WTC11 (cell line): ENCODE measurements around the gene GJD3.

Experiments
- ATF2 ChIP-seq: sonication (generic); formaldehyde crosslinking; IDR thresholded peaks from 2 replicates; pipeline ENCODE4 v1.8.1; 2022; ENCODE audit warnings: low read depth, missing genetic modification reagents, borderline replicate concordance
- CTCF ChIP-seq: fragments of 200-600 bp; IDR thresholded peaks from 2 replicates; pipeline ENCODE4 v1.8.0; 2022; ENCODE audit warnings: antibody characterized with exemption
- E2F4 ChIP-seq: sonication (generic); formaldehyde crosslinking; IDR thresholded peaks from 2 replicates; pipeline ENCODE4 v1.8.1; 2022; ENCODE audit warnings: low read depth, mild to moderate bottlenecking, moderate library complexity, missing genetic modification reagents, borderline replicate concordance
- ELF4 ChIP-seq: sonication (generic); formaldehyde crosslinking; IDR thresholded peaks from 2 replicates; pipeline ENCODE4 v1.8.1; 2022; ENCODE audit warnings: low read depth, mild to moderate bottlenecking, moderate library complexity, missing genetic modification reagents
- EMX1 ChIP-seq: fragments of 250-450 bp; sonication (Bioruptor Pico); IDR thresholded peaks from 2 replicates; pipeline ENCODE4 v1.8.0; 2021; ENCODE audit warnings: mild to moderate bottlenecking
- FOXK1 ChIP-seq: sonication (generic); formaldehyde crosslinking; IDR thresholded peaks from 2 replicates; pipeline ENCODE4 v1.8.0; 2022; ENCODE audit warnings: mild to moderate bottlenecking, moderate library complexity, missing genetic modification reagents
- HMGA2 ChIP-seq: fragments of 250-450 bp; sonication (Bioruptor Pico); IDR thresholded peaks from 2 replicates; pipeline ENCODE4 v1.4.0; 2021; ENCODE audit warnings: mild to moderate bottlenecking, moderate library complexity
- MAX ChIP-seq: sonication (generic); formaldehyde crosslinking; IDR thresholded peaks from 2 replicates; pipeline ENCODE4 v1.8.0; 2022; ENCODE audit warnings: mild to moderate bottlenecking, missing genetic modification reagents
- MXD4 ChIP-seq: fragments of 250-450 bp; sonication (Bioruptor Pico); IDR thresholded peaks from 2 replicates; pipeline ENCODE4 v1.8.0; 2021; ENCODE audit warnings: mild to moderate bottlenecking, moderate library complexity, borderline replicate concordance
- NR2C2 ChIP-seq: sonication (generic); formaldehyde crosslinking; IDR thresholded peaks from 2 replicates; pipeline ENCODE4 v1.8.0; 2022; ENCODE audit warnings: mild to moderate bottlenecking, missing genetic modification reagents
- ZNF263 ChIP-seq: sonication (generic); formaldehyde crosslinking; IDR thresholded peaks from 2 replicates; pipeline ENCODE4 v1.8.1; 2022; ENCODE audit warnings: low read depth, mild to moderate bottlenecking, moderate library complexity, missing genetic modification reagents

- TF ChIP-seq CTCF, result no peak
- TF ChIP-seq MAX (CRISPR knock-in tag), result no peak
- no peak for TF ChIP-seq ATF2
- TF ChIP-seq MXD4 (CRISPR knock-in tag), result no peak
- no peak for TF ChIP-seq EMX1 (CRISPR knock-in tag)
- no peak for TF ChIP-seq FOXK1 (CRISPR knock-in tag)
- TF ChIP-seq ELF4 (CRISPR knock-in tag), result no peak
- no peak for TF ChIP-seq E2F4 (CRISPR knock-in tag)
- no peak for TF ChIP-seq NR2C2 (CRISPR knock-in tag)
- no peak for TF ChIP-seq HMGA2 (CRISPR knock-in tag)
- no peak for TF ChIP-seq ZNF263
Measured at GRCh38 chr17:40374821-40375498, 10.4 kb upstream of the GJD3 start.
